ENCODE data around the gene FBLN5.

The FBLN5 gene

DNA sequence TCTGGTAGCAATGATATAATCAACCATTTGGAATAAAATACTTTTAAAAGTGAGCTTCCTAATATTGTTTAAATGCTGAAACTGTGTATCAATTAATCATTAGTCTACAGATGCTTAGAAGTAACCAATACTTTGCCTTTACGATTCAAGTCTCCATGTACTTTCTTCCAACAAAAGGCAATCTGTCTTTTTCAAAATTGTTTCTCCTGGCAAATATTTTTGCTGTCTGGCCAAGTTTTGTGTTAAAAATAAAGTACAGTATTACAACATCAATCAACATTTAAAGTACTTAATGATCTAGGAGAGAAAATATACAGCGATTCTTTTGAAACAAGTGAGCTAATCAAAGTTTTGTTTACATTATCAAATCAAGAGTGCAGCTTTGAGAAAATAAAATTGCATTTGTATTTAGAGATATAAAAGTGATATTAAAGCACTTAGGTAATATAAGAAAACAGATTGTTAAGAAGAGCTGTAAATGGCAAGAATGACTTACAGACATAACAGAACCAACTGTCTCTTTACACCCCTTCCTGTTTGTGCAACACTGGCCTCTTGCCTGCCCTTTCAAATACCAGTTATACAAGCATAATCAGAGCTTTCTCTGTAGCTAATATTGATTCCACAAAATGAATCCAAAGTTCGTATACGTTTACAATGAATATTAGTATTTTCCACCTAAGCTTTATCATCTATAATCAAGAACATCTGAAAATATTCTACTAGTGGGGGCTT lies 38.2 kb upstream of the FBLN5 start:
- Histone ChIP-seq H2AFZ (ENCODE audit: low read length) (no peak overlapping the region), H2BK12ac (ENCODE audit: low read length) (no peak overlapping the region), H4K91ac (ENCODE audit: low read depth, low read length, poor library complexity) (no peak overlapping the region), H3K4me3 (ENCODE audit: low read length in 2 of 2) (no peak overlapping the region), H3K9me3 (replicated peaks in 1 of 2; ENCODE audit: control insufficient read depth in 2 of 2, insufficient read depth in 1 of 2, low read depth in 1 of 2, low read length in 2 of 2) (no peaks in the 10 kb centered on the region), H3K14ac (ENCODE audit: low read length) (no peak overlapping the region), H3K79me1 (ENCODE audit: low read depth, low read length) (no peaks in the 10 kb centered on the region), H2BK120ac (ENCODE audit: low read depth, low read length) (no peak overlapping the region), H2AK5ac (ENCODE audit: low read depth, low read length) (no peak overlapping the region), H3K4ac (ENCODE audit: low read length) (no peak overlapping the region), H3K4me1 (ENCODE audit: control insufficient read depth in 2 of 2, insufficient read depth in 1 of 2, low read depth in 1 of 2, low read length in 2 of 2) (no peaks in the 10 kb centered on the region), H3K27ac (replicated peaks; ENCODE audit: low read length) (no peak overlapping the region), H4K8ac (ENCODE audit: low read depth, low read length) (no peak overlapping the region), H3K36me3 (replicated peaks in 1 of 2; ENCODE audit: control insufficient read depth in 2 of 2, insufficient read depth in 2 of 2, low read length in 2 of 2) (peaks cover 8 to 83% of the 10 kb centered on the region in 2 donors), H3K9ac (ENCODE audit: low read depth, low read length, poor library complexity) (no peak overlapping the region), H2BK5ac (ENCODE audit: low read length) (no peak overlapping the region), H3K18ac (ENCODE audit: low read length) (no peak overlapping the region), H3K4me2 (ENCODE audit: insufficient read depth, low read length, poor library complexity, severe bottlenecking) (no peak overlapping the region), H2BK15ac (ENCODE audit: low read length) (no peak overlapping the region), H3K27me3 (ENCODE audit: control insufficient read depth in 3 of 3, insufficient read depth in 3 of 3, low read depth in 1 of 3, low read length in 3 of 3) (no peaks in the 10 kb centered on the region), H3K23ac (ENCODE audit: low read depth, low read length, poor library complexity) (no peak overlapping the region)
- WGBS, 2 donors (ENCODE audit: extremely low coverage in 2 of 2, insufficient read length in 2 of 2, insufficient replicate concordance in 1 of 2): no CpG with 5 or more reads among the region's 4 CpGs
- DNase-seq (ENCODE audit: low spot score): no peak

- H4K91ac ChIP-seq (ENCODE audit: low read depth, low read length, poor library complexity): no peak overlapping the region
- H3K79me1 ChIP-seq (ENCODE audit: low read depth, low read length): no peaks in the 10 kb centered on the region
- H3K4me3 ChIP-seq (ENCODE audit: low read length in 2 of 2): no peak overlapping the region
- no peak overlapping the region for H2BK15ac ChIP-seq (ENCODE audit: low read length)
- H2BK120ac ChIP-seq (ENCODE audit: low read depth, low read length): no peak overlapping the region
- H3K27me3 ChIP-seq (ENCODE audit: control insufficient read depth in 3 of 3, insufficient read depth in 3 of 3, low read depth in 1 of 3, low read length in 3 of 3): no peaks in the 10 kb centered on the region
- H2BK5ac ChIP-seq (ENCODE audit: low read length): no peak overlapping the region
- no CpG with 5 or more reads among the region's 4 CpGs for WGBS, 2 donors (ENCODE audit: extremely low coverage in 2 of 2, insufficient read length in 2 of 2, insufficient replicate concordance in 1 of 2)
- H2AFZ ChIP-seq (ENCODE audit: low read length): no peak overlapping the region
- DNase-seq (ENCODE audit: low spot score): no peak
- no peak overlapping the region for H3K4me2 ChIP-seq (ENCODE audit: insufficient read depth, low read length, poor library complexity, severe bottlenecking)
- no peak overlapping the region for H4K8ac ChIP-seq (ENCODE audit: low read depth, low read length)
- no peak overlapping the region for H3K9ac ChIP-seq (ENCODE audit: low read depth, low read length, poor library complexity)
- H3K18ac ChIP-seq (ENCODE audit: low read length): no peak overlapping the region
- no peak overlapping the region for H3K27ac ChIP-seq (replicated peaks; ENCODE audit: low read length)
- H2AK5ac ChIP-seq (ENCODE audit: low read depth, low read length): no peak overlapping the region
- H3K36me3 ChIP-seq (replicated peaks in 1 of 2; ENCODE audit: control insufficient read depth in 2 of 2, insufficient read depth in 2 of 2, low read length in 2 of 2): peaks cover 8 to 76% of the 10 kb centered on the region in 2 donors
- H2BK12ac ChIP-seq (ENCODE audit: low read length): no peak overlapping the region
- no peaks in the 10 kb centered on the region for H3K4me1 ChIP-seq (ENCODE audit: control insufficient read depth in 2 of 2, insufficient read depth in 1 of 2, low read depth in 1 of 2, low read length in 2 of 2)
- H3K23ac ChIP-seq (ENCODE audit: low read depth, low read length, poor library complexity): no peak overlapping the region
- no peaks in the 10 kb centered on the region for H3K9me3 ChIP-seq (replicated peaks in 1 of 2; ENCODE audit: control insufficient read depth in 2 of 2, insufficient read depth in 1 of 2, low read depth in 1 of 2, low read length in 2 of 2)
- no peak overlapping the region for H3K4ac ChIP-seq (ENCODE audit: low read length)
- H3K14ac ChIP-seq (ENCODE audit: low read length): no peak overlapping the region
Observed at GRCh38 chr14:91985008-91985407, 37.5 kb upstream of the FBLN5 start.

DNA sequence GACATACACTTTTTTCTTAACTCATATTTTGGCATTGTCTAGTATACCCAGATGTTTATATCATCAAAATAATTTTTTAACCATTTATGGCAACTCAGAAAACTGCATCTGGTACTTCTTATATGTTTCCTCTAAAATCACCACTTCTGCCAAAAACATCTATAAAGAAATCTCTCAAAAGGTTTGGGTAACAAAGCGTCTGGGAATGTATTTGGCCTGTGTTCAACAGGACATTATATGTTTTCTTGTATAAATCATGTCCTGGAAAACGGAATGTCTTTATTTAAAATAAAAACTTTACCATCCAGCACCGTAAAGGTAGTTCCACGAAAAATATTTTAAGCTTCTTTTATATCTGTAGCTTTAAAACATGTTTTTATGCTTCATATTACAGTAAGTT lies 36.1 kb upstream of the FBLN5 start:
- Histone ChIP-seq H3K4ac (ENCODE audit: low read length) (no peak overlapping the region), H3K4me2 (ENCODE audit: insufficient read depth, low read length, poor library complexity, severe bottlenecking) (no peak overlapping the region), H3K79me1 (ENCODE audit: low read depth, low read length) (no peaks in the 10 kb centered on the region), H3K14ac (ENCODE audit: low read length) (no peak overlapping the region), H3K36me3 (replicated peaks in 1 of 2; ENCODE audit: control insufficient read depth in 2 of 2, insufficient read depth in 2 of 2, low read length in 2 of 2) (peaks cover 7 to 69% of the 10 kb centered on the region in 2 donors), H2AFZ (ENCODE audit: low read length) (no peak overlapping the region), H3K27ac (replicated peaks; ENCODE audit: low read length) (no peak overlapping the region), H4K91ac (ENCODE audit: low read depth, low read length, poor library complexity) (no peak overlapping the region), H3K23ac (ENCODE audit: low read depth, low read length, poor library complexity) (no peak overlapping the region), H2BK120ac (ENCODE audit: low read depth, low read length) (no peak overlapping the region), H2AK5ac (ENCODE audit: low read depth, low read length) (no peak overlapping the region), H3K9me3 (replicated peaks in 1 of 2; ENCODE audit: control insufficient read depth in 2 of 2, insufficient read depth in 1 of 2, low read depth in 1 of 2, low read length in 2 of 2) (no peaks in the 10 kb centered on the region), H4K8ac (ENCODE audit: low read depth, low read length) (no peak overlapping the region), H3K4me3 (ENCODE audit: low read length in 2 of 2) (no peak overlapping the region), H3K18ac (ENCODE audit: low read length) (no peak overlapping the region), H3K9ac (ENCODE audit: low read depth, low read length, poor library complexity) (no peak overlapping the region), H3K4me1 (ENCODE audit: control insufficient read depth in 2 of 2, insufficient read depth in 1 of 2, low read depth in 1 of 2, low read length in 2 of 2) (no peaks in the 10 kb centered on the region), H2BK5ac (ENCODE audit: low read length) (no peak overlapping the region), H2BK12ac (ENCODE audit: low read length) (no peak overlapping the region), H3K27me3 (ENCODE audit: control insufficient read depth in 3 of 3, insufficient read depth in 3 of 3, low read depth in 1 of 3, low read length in 3 of 3) (no peaks in the 10 kb centered on the region), H2BK15ac (ENCODE audit: low read length) (no peak overlapping the region)
- DNase-seq (ENCODE audit: low spot score): no peak
- WGBS, 2 donors (ENCODE audit: extremely low coverage in 2 of 2, insufficient read length in 2 of 2, insufficient replicate concordance in 1 of 2): no CpG with 5 or more reads among the region's 4 CpGs

DNA sequence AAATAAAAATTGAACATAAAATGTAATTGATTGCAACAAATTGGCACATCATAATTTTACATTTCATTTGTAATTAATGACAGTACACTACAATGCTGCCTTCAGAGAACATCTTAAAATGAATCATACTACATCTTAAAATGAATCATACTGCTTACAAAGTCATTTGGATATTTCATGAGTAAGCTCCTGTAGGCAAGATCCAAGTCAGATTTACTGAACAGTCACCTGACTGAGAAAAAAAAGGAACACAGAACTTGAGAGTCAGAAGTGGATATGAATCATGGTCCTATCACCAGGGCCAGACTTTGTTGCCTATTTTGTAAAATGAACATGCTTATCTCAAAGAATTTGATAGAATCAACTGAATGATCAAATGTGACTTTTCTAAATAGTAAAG lies 32.7 kb upstream of the FBLN5 start:
- Histone ChIP-seq H3K36me3 (replicated peaks in 1 of 2; ENCODE audit: control insufficient read depth in 2 of 2, insufficient read depth in 2 of 2, low read length in 2 of 2) (peaks cover 4 to 61% of the 10 kb centered on the region in 2 donors), H3K4me3 (ENCODE audit: low read length in 2 of 2) (no peak overlapping the region), H3K9me3 (replicated peaks in 1 of 2; ENCODE audit: control insufficient read depth in 2 of 2, insufficient read depth in 1 of 2, low read depth in 1 of 2, low read length in 2 of 2) (no peaks in the 10 kb centered on the region), H3K4me2 (ENCODE audit: insufficient read depth, low read length, poor library complexity, severe bottlenecking) (no peak overlapping the region), H3K14ac (ENCODE audit: low read length) (no peak overlapping the region), H2BK15ac (ENCODE audit: low read length) (no peak overlapping the region), H3K4me1 (ENCODE audit: control insufficient read depth in 2 of 2, insufficient read depth in 1 of 2, low read depth in 1 of 2, low read length in 2 of 2) (no peaks in the 10 kb centered on the region), H3K27ac (replicated peaks; ENCODE audit: low read length) (no peak overlapping the region), H2BK12ac (ENCODE audit: low read length) (no peak overlapping the region), H3K18ac (ENCODE audit: low read length) (no peak overlapping the region), H2BK5ac (ENCODE audit: low read length) (no peak overlapping the region), H4K8ac (ENCODE audit: low read depth, low read length) (no peak overlapping the region), H3K79me1 (ENCODE audit: low read depth, low read length) (no peaks in the 10 kb centered on the region), H3K23ac (ENCODE audit: low read depth, low read length, poor library complexity) (no peak overlapping the region), H3K4ac (ENCODE audit: low read length) (no peak overlapping the region), H2BK120ac (ENCODE audit: low read depth, low read length) (no peak overlapping the region), H3K9ac (ENCODE audit: low read depth, low read length, poor library complexity) (no peak overlapping the region), H2AK5ac (ENCODE audit: low read depth, low read length) (no peak overlapping the region), H3K27me3 (ENCODE audit: control insufficient read depth in 3 of 3, insufficient read depth in 3 of 3, low read depth in 1 of 3, low read length in 3 of 3) (no peaks in the 10 kb centered on the region), H4K91ac (ENCODE audit: low read depth, low read length, poor library complexity) (no peak overlapping the region), H2AFZ (ENCODE audit: low read length) (no peak overlapping the region)
- DNase-seq (ENCODE audit: low spot score): no peak

All from neuronal stem cell (in vitro differentiated cells).